Osteoblast (primary cell): Measurements from ENCODE around the gene PTAFR. TPM values are rescaled to one million over a fixed set of nuclear protein-coding genes. Genes with fewer than 3 reads are reported as not detected.
A peak's percentile ranks its signal among the peaks of the same experiment; 100 is the strongest.

Experiments used
- DNase-seq: peaks from one replicate; pipeline ENCODE4 v3.0.0; 2011; ENCODE audit warnings: low spot score, mixed read lengths; ENCODE audit not compliant: insufficient read length; ENCODE audit errors: missing footprints
- H2AFZ ChIP-seq: 2 replicates; pipeline ENCODE4 v1.6.0; 2011; ENCODE audit warnings: mild to moderate bottlenecking, low read length
- H3K27ac ChIP-seq: 2 replicates; pipeline ENCODE4 v1.5.1; 2011; ENCODE audit warnings: mild to moderate bottlenecking, low read depth, low read length, moderate library complexity
- H3K27me3 ChIP-seq: 2 replicates; pipeline ENCODE4 v1.6.0; 2012; ENCODE audit warnings: mild to moderate bottlenecking, control low read depth, inconsistent platforms, low read length, moderate library complexity; ENCODE audit not compliant: insufficient read depth
- H3K36me3 ChIP-seq: 2 replicates; pipeline ENCODE4 v1.5.1; 2011; ENCODE audit warnings: mild to moderate bottlenecking, low read length, control low read depth, moderate library complexity; ENCODE audit not compliant: insufficient read depth
- H3K4me1 ChIP-seq: 2 replicates; pipeline ENCODE4 v1.5.1; 2011; ENCODE audit warnings: mild to moderate bottlenecking, low read length, control low read depth, moderate library complexity; ENCODE audit not compliant: insufficient read depth
- H3K4me2 ChIP-seq: 2 replicates; pipeline ENCODE4 v1.6.0; 2011; ENCODE audit warnings: mild to moderate bottlenecking, low read length; ENCODE audit not compliant: insufficient read depth
- H3K4me3 ChIP-seq: fragments of 200-600 bp; sonication (generic); 3 replicates; pipeline ENCODE4 v1.5.1; 2012; ENCODE audit warnings: mild to moderate bottlenecking, low read length, inconsistent platforms; ENCODE audit not compliant: insufficient read depth
- H3K79me2 ChIP-seq: 2 replicates; pipeline ENCODE4 v1.6.0; 2012; ENCODE audit warnings: mild to moderate bottlenecking, low read length, control low read depth, inconsistent platforms; ENCODE audit not compliant: insufficient read depth
- H3K9me3 ChIP-seq: 2 replicates; pipeline ENCODE4 v1.5.1; 2011; ENCODE audit warnings: low read depth, low read length, control low read depth
- H4K20me1 ChIP-seq: 2 replicates; pipeline ENCODE4 v1.6.0; 2012; ENCODE audit warnings: mild to moderate bottlenecking, low read length, control low read depth; ENCODE audit not compliant: insufficient read depth
- CTCF ChIP-seq: IDR thresholded peaks from 2 replicates; pipeline ENCODE4 v1.5.1; 2011; ENCODE audit warnings: mild to moderate bottlenecking, low read depth, low read length, moderate library complexity; ENCODE audit errors: extremely low read depth
- total RNA-seq: library from RNA; depleted of rRNA; stranded (reverse); fragments of >200 nt; gene quantifications from 2 replicates; pipeline ENCODE4 v1.2.3, GENCODE V29; 2012

PTAFR gene
- total RNA-seq, 1 donor, result under 0.01 TPM

GRCh38 chr1:28114844-28115243 is 61.6 kb downstream of the PTAFR start:
- no peaks in the 10 kb centered on the region for H3K36me3 ChIP-seq
- no peaks in the 10 kb centered on the region for H3K79me2 ChIP-seq
- H3K27me3 ChIP-seq, result no peaks in the 10 kb centered on the region
- TF ChIP-seq CTCF, result no peak
- H2AFZ ChIP-seq, result no peak overlapping the region
- no peak overlapping the region for H3K27ac ChIP-seq
- no peaks in the 10 kb centered on the region for H4K20me1 ChIP-seq
- no peaks in the 10 kb centered on the region for H3K9me3 ChIP-seq
- H3K4me1 ChIP-seq, result peaks cover 10% of the 10 kb centered on the region
- H3K4me2 ChIP-seq, result no peak overlapping the region
- DNase-seq, result no peak
- no peak overlapping the region for H3K4me3 ChIP-seq

GRCh38 chr1:28113242-28113572 is 63.3 kb downstream of the PTAFR start:
- no peaks in the 10 kb centered on the region for H3K36me3 ChIP-seq
- peaks cover 10% of the 10 kb centered on the region for H3K4me1 ChIP-seq
- no peaks in the 10 kb centered on the region for H3K9me3 ChIP-seq
- H4K20me1 ChIP-seq, result no peaks in the 10 kb centered on the region
- no peaks in the 10 kb centered on the region for H3K79me2 ChIP-seq
- no peaks in the 10 kb centered on the region for H3K27me3 ChIP-seq
- peak; percentile 19 for TF ChIP-seq CTCF
- H3K27ac ChIP-seq, result peak overlapping the region; percentile 47
- no peak overlapping the region for H3K4me3 ChIP-seq
- no peak for DNase-seq
- H3K4me2 ChIP-seq, result peak overlapping the region; percentile 56
- peak overlapping the region; percentile 93 for H2AFZ ChIP-seq

GRCh38 chr1:28112388-28113241 is 63.9 kb downstream of the PTAFR start:
- DNase-seq, result peak; percentile 52
- Histone ChIP-seq H3K36me3 (no peaks in the 10 kb centered on the region), H3K4me2 (peak overlapping the region; percentile 56), H4K20me1 (no peaks in the 10 kb centered on the region), H2AFZ (peak overlapping the region; percentile 93), H3K9me3 (no peaks in the 10 kb centered on the region), H3K27me3 (no peaks in the 10 kb centered on the region), H3K79me2 (no peaks in the 10 kb centered on the region), H3K4me1 (peaks cover 10% of the 10 kb centered on the region), H3K4me3 (no peak overlapping the region), H3K27ac (peak overlapping the region; percentile 47)
- no peak for TF ChIP-seq CTCF

GRCh38 chr1:28111157-28111556 is 65.3 kb downstream of the PTAFR start:
- no peaks in the 10 kb centered on the region for H3K79me2 ChIP-seq
- H3K27me3 ChIP-seq, result no peaks in the 10 kb centered on the region
- H3K4me3 ChIP-seq, result no peak overlapping the region
- no peaks in the 10 kb centered on the region for H3K9me3 ChIP-seq
- no peak overlapping the region for H3K4me2 ChIP-seq
- H3K36me3 ChIP-seq, result no peaks in the 10 kb centered on the region
- H3K27ac ChIP-seq, result no peak overlapping the region
- no peak overlapping the region for H2AFZ ChIP-seq
- no peaks in the 10 kb centered on the region for H4K20me1 ChIP-seq
- peaks cover 10% of the 10 kb centered on the region for H3K4me1 ChIP-seq
- no peak for TF ChIP-seq CTCF
- no peak for DNase-seq
